GM20000 (cell line): ENCODE results near the gene NOC2L.

Experiments used
- DNase-seq: peaks from one replicate; pipeline ENCODE4 v3.0.0; 2012; ENCODE audit warnings: low spot score
- TF ChIP-seq, protein P1 (sequence below): IDR thresholded peaks from 2 replicates; pipeline ENCODE4 v1.5.1; 2012; ENCODE audit warnings: mild to moderate bottlenecking, control low read depth; ENCODE audit errors: extremely low read depth, missing control alignments

The NOC2L gene

DNA sequence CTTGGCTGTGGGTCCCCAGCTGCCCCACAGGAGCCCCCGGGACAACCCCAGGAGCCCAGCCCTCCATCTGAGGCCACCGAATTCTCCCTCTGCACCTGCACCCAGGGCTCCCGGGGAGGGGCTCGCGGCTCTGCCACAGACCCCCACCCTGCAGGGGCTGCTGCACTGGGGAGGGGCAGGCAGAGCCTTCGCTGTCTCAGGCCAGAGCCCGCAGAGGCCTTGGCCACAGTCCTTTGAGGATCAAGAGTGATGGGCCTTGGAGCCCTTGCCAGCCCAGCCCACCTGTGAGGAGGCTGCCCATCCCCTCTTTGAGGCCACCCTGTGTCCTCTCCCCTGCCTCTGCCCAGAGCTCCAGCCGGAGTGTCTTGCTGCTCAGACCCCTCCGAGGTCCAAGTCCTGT, 16.3 kb upstream of the NOC2L start:
- TF ChIP-seq, protein P1, sequence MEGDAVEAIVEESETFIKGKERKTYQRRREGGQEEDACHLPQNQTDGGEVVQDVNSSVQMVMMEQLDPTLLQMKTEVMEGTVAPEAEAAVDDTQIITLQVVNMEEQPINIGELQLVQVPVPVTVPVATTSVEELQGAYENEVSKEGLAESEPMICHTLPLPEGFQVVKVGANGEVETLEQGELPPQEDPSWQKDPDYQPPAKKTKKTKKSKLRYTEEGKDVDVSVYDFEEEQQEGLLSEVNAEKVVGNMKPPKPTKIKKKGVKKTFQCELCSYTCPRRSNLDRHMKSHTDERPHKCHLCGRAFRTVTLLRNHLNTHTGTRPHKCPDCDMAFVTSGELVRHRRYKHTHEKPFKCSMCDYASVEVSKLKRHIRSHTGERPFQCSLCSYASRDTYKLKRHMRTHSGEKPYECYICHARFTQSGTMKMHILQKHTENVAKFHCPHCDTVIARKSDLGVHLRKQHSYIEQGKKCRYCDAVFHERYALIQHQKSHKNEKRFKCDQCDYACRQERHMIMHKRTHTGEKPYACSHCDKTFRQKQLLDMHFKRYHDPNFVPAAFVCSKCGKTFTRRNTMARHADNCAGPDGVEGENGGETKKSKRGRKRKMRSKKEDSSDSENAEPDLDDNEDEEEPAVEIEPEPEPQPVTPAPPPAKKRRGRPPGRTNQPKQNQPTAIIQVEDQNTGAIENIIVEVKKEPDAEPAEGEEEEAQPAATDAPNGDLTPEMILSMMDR, result no peak
- no peak for DNase-seq

DNA sequence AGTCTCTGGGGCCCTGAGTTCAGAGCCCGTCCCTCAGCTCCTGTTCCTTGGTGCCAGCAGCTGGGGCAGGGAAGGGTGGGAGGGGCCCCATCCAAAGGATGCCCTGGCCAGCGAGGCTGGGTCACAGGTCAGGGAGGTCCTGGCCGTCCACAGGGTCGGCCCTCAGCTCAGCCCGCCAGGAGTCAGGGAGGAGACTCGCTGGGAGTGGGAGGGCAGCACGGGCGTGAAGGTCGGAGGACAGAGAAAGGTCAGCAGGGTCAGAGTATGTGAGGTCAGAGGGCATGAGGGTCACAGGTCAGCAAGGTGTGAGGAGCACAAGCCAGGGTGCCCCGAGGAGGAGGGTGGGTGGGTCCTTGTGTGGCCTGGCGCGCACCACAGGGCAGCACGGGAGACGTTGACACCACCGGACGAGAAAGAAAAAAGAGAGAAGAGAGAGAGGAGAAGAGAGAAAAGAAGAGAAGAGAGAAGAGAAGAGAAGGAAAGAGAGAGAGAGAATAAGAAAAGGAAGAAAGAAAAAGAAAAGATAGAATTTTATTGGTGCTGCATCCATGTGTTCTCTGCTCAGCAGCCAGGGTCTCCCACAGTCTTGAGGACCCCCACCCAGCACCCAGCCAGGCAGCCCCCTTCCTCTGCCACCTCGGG, 15.8 kb upstream of the NOC2L start:
- no peak for DNase-seq
- TF ChIP-seq, protein P1, result no peak

DNA sequence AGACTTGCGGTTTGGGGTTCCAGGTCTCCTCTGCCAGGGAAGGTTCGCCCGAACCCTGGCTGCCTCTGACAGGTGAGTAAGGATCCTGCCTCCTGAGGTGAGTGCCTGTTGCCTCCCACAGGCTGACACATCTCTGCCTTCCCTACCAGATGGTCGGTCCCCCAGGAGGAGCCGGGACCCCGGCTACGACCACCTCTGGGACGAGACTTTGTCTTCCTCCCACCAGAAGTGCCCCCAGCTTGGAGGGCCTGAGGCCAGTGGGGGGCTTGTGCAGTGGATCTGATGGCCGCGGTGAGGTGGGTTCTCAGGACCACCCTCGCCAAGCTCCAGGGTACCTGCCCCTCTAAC, 15.2 kb upstream of the NOC2L start:
- TF ChIP-seq, protein P1, result no peak
- no peak for DNase-seq

DNA sequence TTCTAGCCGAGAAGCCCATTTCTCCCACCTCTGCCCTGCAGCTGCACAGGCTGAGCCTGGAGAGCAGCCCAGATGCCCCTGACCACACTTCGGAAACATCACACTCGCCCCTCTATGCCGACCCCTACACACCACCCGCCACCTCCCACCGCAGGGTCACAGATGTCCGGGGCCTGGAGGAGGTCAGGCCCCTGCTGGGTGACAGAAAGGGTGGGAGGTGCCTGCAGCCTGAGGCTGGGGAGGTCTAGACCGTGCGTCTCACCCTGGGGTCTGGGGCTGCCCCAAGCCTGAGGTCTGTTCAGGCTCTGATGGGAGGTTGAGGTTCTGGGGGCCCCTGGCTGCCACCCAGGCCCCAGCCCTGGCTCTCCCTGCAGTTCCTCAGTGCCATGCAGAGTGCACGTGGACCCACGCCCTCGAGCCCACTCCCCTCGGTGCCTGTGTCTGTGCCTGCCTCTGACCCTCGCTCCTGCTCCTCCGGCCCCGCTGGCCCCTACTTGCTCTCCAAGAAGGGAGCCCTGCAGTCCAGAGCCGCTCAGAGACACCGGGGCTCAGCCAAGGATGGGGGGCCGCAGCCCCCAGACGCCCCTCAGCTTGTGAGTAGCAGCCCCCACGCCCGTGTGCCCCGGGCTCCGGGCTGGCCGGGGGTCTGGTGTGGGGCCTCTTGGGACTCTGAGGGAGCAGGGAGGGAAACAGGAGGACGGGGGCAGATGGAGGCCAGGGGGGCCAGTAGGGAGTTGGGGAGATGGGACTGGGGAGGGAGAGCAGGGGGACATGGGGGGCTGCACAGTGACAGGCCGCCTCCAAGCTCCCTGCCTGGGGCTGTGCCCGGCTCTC, 14.6 kb upstream of the NOC2L start:
- no peak for DNase-seq
- TF ChIP-seq, protein P1, result no peak

DNA sequence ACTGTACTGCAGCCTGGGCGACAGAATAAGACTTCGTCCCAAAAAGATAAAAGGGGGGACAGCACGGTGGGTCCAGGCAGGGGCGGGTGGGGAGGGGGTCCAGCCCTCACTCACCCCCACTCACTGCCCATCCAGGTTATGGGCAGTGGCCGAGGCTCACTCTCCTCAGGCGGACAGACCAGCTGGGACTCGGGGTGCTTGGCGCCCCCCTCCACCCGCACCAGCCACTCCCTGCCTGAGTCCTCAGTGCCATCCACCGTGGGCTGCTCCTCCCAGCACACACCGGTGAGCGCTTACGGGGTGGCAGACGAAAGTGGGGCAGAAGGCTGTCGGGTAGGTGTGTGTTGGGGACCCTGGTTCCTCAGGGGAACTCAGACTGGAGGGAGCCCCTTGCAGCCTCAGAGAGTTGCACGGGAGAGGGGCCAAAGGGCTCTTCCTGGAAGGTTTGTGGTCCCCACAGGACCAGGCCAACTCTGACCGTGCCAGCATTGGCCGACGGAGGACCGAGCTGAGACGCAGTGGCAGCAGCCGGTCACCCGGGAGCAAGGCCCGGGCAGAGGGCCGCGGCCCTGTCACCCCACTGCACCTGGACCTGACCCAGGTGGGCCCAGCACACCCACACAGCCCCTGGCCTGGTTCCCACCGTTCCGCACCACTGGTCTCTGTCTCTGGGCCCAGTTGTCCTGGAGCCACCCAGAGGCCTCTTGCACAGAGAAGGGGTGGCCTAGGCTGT, 13.8 kb upstream of the NOC2L start:
- no peak for DNase-seq
- TF ChIP-seq, protein P1, result no peak

DNA sequence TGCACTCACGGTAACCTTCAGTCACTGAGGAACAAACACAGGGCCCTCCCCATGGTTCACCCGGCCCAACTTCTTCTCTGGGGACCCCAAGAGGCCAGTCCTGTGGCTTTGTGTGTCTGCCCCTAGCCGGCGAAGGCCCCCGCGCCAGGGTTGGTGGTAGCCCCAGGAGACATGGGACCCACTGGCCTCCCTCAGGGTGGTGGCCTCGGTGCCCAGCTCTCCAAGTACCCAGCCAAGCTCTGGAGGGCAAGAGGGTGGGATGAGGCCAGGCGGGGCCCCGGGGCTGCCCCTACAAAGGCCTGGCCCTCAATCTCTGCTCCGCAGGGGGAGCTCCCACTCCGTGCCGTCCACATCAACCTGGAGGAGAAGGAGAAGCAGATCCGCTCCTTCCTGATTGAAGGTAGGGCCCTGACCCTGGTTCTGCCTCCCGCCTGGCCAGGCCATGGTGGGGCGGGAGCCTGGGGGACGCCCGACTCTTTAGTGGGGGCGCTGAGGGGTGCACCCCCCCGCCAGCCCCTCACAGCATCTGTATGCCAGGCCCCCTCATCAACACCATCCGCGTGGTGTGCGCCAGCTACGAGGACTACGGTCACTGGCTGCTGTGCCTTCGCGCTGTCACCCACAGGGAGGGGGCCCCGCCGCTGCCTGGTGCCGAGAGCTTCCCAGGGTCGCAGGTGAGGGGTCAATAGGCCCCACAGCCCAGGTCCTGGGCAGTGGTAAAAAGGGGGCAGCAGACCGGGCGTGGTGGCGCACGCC, 12.9 kb upstream of the NOC2L start:
- TF ChIP-seq, protein P1, result no peak

More for the DNA sequence above, 12.9 kb upstream of the NOC2L start:
- no peak for DNase-seq
